Stimulated activated CD4-positive, alpha-beta T cell treated with anti-CD3 and anti-CD28 coated beads, Interleukin-15, amount 100 ng/mL, for 24 hours (primary cell): ENCODE measurements around the gene TRABD2B.

Experiments used
- DNase-seq: peaks from one replicate; pipeline ENCODE4 v3.0.0-alpha.2; 2020

The TRABD2B gene

GRCh38 chr1:47931395-47931794 is 65.8 kb downstream of the TRABD2B start:
- peak; percentile 4 for DNase-seq

- no peak for DNase-seq
Observed at GRCh38 chr1:47930210-47930840, 66.9 kb downstream of the TRABD2B start.

GRCh38 chr1:47927165-47927564 is 70.0 kb downstream of the TRABD2B start:
- no peak for DNase-seq

- DNase-seq: no peak
Observed at GRCh38 chr1:47926461-47926999, 70.7 kb downstream of the TRABD2B start.

- no peak for DNase-seq
Observed at GRCh38 chr1:47924270-47925048, 72.7 kb downstream of the TRABD2B start.

- DNase-seq: no peak
Observed at GRCh38 chr1:47921935-47922415, 75.2 kb downstream of the TRABD2B start.

- no peak for DNase-seq
Observed at GRCh38 chr1:47919113-47919833, 77.9 kb downstream of the TRABD2B start.

GRCh38 chr1:47918257-47918867 is 78.8 kb downstream of the TRABD2B start:
- DNase-seq: no peak

- DNase-seq: no peak
Observed at GRCh38 chr1:47917687-47918086, 79.5 kb downstream of the TRABD2B start.

- no peak for DNase-seq
Observed at GRCh38 chr1:47915677-47916353, 81.4 kb downstream of the TRABD2B start.

GRCh38 chr1:47914952-47915676 is 82.1 kb downstream of the TRABD2B start:
- DNase-seq: no peak

- no peak for DNase-seq
Observed at GRCh38 chr1:47914218-47914938, 82.8 kb downstream of the TRABD2B start.

GRCh38 chr1:47913225-47913823 is 83.9 kb downstream of the TRABD2B start:
- DNase-seq: no peak

- DNase-seq: no peak
Observed at GRCh38 chr1:47912756-47913155, 84.4 kb downstream of the TRABD2B start.

GRCh38 chr1:47911892-47912291 is 85.3 kb downstream of the TRABD2B start:
- no peak for DNase-seq

GRCh38 chr1:47911424-47911823 is 85.8 kb downstream of the TRABD2B start:
- DNase-seq: no peak

- no peak for DNase-seq
Observed at GRCh38 chr1:47908258-47908657, 88.9 kb downstream of the TRABD2B start.

GRCh38 chr1:47907177-47907528 is 90.0 kb downstream of the TRABD2B start:
- no peak for DNase-seq

GRCh38 chr1:47906527-47907176 is 90.5 kb downstream of the TRABD2B start:
- no peak for DNase-seq

GRCh38 chr1:47906009-47906432 is 91.2 kb downstream of the TRABD2B start:
- DNase-seq: no peak
